Measurements from ENCODE around the gene EDNRA. TPM values are rescaled to one million over a fixed set of nuclear protein-coding genes. Genes with fewer than 3 reads are reported as not detected.

Gene EDNRA
- total RNA-seq, 1 experiment from 2014 or later, result 2.5 TPM

DNA sequence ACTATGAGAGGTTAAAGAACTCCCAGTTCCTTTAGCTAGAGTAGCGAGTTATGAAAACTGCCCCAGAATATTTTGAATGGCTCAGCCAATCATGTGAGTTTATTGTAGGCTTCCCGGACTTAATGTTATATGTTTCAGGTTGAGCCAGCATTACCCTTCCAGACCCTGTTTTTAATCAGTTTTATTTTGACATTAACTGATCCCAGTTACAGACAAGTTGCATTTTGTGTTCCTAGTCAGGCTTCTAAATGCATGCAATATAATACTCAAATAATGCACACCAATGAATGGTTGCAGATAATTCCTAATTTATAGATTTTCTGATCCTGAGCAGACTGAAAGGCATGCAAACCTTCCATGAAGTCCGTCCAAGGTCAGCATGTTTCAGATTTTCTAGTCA lies 57.8 kb downstream of the EDNRA start:
- Mint-ChIP-seq H3K27me3 (ENCODE audit: low read depth) (no peaks in the 10 kb centered on the region), H3K27ac (no peak overlapping the region), H3K4me1 (peaks cover 18% of the 10 kb centered on the region), H3K4me3 (no peak overlapping the region), H3K9me3 (no peaks in the 10 kb centered on the region), H3K36me3 (no peaks in the 10 kb centered on the region)
- POLR2A ChIA-PET, result no interaction called here
- no peak for TF ChIP-seq PRDM15 (CRISPR knock-in tag; IDR thresholded peaks at IDR 0.05)
- no peak for TF ChIP-seq ZBTB43 (CRISPR knock-in tag; IDR thresholded peaks at IDR 0.05)
- TF ChIP-seq, protein P1, sequence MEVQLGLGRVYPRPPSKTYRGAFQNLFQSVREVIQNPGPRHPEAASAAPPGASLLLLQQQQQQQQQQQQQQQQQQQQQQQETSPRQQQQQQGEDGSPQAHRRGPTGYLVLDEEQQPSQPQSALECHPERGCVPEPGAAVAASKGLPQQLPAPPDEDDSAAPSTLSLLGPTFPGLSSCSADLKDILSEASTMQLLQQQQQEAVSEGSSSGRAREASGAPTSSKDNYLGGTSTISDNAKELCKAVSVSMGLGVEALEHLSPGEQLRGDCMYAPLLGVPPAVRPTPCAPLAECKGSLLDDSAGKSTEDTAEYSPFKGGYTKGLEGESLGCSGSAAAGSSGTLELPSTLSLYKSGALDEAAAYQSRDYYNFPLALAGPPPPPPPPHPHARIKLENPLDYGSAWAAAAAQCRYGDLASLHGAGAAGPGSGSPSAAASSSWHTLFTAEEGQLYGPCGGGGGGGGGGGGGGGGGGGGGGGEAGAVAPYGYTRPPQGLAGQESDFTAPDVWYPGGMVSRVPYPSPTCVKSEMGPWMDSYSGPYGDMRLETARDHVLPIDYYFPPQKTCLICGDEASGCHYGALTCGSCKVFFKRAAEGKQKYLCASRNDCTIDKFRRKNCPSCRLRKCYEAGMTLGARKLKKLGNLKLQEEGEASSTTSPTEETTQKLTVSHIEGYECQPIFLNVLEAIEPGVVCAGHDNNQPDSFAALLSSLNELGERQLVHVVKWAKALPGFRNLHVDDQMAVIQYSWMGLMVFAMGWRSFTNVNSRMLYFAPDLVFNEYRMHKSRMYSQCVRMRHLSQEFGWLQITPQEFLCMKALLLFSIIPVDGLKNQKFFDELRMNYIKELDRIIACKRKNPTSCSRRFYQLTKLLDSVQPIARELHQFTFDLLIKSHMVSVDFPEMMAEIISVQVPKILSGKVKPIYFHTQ (CRISPR knock-in tag; IDR thresholded peaks at IDR 0.05), result no peak
- TF ChIP-seq, protein P2, sequence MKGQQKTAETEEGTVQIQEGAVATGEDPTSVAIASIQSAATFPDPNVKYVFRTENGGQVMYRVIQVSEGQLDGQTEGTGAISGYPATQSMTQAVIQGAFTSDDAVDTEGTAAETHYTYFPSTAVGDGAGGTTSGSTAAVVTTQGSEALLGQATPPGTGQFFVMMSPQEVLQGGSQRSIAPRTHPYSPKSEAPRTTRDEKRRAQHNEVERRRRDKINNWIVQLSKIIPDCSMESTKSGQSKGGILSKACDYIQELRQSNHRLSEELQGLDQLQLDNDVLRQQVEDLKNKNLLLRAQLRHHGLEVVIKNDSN (CRISPR knock-in tag; IDR thresholded peaks at IDR 0.05), result no peak
- TF ChIP-seq PRRX2 (CRISPR knock-in tag; IDR thresholded peaks at IDR 0.05), result no peak
- CTCF ChIA-PET, result interaction anchor here (0.9 to 1.0 kb wide), 2 partner anchors 20 to 329 kb away, joined by 3 to 4 read pairs; no protein-coding TSS in a partner anchor
- no peak for ATAC-seq
- DNase-seq (ENCODE audit: low spot score), result no peak

DNA sequence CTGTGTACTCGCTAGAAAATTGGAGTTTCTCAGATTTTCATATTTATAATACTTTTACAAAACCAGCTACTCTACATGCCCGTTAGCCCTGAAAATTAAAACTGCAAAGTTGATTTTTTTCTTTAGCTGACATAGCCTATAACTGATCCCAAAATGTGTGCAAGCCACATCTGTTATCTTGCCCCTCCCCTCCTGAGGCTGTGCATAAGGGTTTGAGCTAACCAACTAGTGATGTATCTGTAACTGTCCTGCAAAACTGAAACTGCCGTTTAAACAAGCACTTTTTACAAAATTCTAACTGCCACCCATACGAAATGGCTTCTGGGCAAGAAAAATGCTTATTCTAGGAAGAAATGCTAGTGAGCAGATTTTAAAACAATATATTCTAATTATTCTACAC lies 59.1 kb downstream of the EDNRA start:
- H3K27me3 Mint-ChIP-seq (ENCODE audit: low read depth), result no peaks in the 10 kb centered on the region
- no peak overlapping the region for H3K4me3 Mint-ChIP-seq
- CTCF ChIA-PET, result interaction anchor here (0.9 to 1.6 kb wide), 3 partner anchors 13 to 21 kb away, joined by 3 to 6 read pairs (median 6); no protein-coding TSS in a partner anchor
- POLR2A ChIA-PET, result no interaction called here
- no peak for DNase-seq (ENCODE audit: low spot score)
- no peak for ATAC-seq
- no peak overlapping the region for H3K27ac Mint-ChIP-seq
- no peaks in the 10 kb centered on the region for H3K36me3 Mint-ChIP-seq
- H3K9me3 Mint-ChIP-seq, result no peaks in the 10 kb centered on the region
- H3K4me1 Mint-ChIP-seq, result peaks cover 16% of the 10 kb centered on the region
- no peak for TF ChIP-seq ZBTB43 (CRISPR knock-in tag; IDR thresholded peaks at IDR 0.05)
- no peak for TF ChIP-seq ATF2 (CRISPR knock-in tag; IDR thresholded peaks at IDR 0.05; ENCODE audit: borderline replicate concordance, low read depth)
- no peak for TF ChIP-seq NR2C2 (CRISPR knock-in tag; IDR thresholded peaks at IDR 0.05)
- no peak for TF ChIP-seq HMGA2 (CRISPR knock-in tag; IDR thresholded peaks at IDR 0.05)
- TF ChIP-seq CREM (CRISPR knock-in tag; IDR thresholded peaks at IDR 0.05), result no peak
- TF ChIP-seq KAT7 (CRISPR knock-in tag; IDR thresholded peaks at IDR 0.05; ENCODE audit: borderline replicate concordance), result no peak
- no peak for TF ChIP-seq CBFB (CRISPR knock-in tag; IDR thresholded peaks at IDR 0.05; ENCODE audit: low read depth)
- no peak for TF ChIP-seq ZNF317 (CRISPR knock-in tag; IDR thresholded peaks at IDR 0.05; ENCODE audit: borderline replicate concordance, low read depth)
- no peak for TF ChIP-seq FOXK1 (CRISPR knock-in tag; IDR thresholded peaks at IDR 0.05)
- TF ChIP-seq STAT6 (CRISPR knock-in tag; conservative IDR thresholded peaks at IDR 0.05; ENCODE audit: low read depth), result no peak
- TF ChIP-seq TP53 (CRISPR knock-in tag; IDR thresholded peaks at IDR 0.05), result no peak
- TF ChIP-seq, protein P3, sequence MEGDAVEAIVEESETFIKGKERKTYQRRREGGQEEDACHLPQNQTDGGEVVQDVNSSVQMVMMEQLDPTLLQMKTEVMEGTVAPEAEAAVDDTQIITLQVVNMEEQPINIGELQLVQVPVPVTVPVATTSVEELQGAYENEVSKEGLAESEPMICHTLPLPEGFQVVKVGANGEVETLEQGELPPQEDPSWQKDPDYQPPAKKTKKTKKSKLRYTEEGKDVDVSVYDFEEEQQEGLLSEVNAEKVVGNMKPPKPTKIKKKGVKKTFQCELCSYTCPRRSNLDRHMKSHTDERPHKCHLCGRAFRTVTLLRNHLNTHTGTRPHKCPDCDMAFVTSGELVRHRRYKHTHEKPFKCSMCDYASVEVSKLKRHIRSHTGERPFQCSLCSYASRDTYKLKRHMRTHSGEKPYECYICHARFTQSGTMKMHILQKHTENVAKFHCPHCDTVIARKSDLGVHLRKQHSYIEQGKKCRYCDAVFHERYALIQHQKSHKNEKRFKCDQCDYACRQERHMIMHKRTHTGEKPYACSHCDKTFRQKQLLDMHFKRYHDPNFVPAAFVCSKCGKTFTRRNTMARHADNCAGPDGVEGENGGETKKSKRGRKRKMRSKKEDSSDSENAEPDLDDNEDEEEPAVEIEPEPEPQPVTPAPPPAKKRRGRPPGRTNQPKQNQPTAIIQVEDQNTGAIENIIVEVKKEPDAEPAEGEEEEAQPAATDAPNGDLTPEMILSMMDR (IDR thresholded peaks at IDR 0.05), result no peak
- no peak for TF ChIP-seq MLX (CRISPR knock-in tag; IDR thresholded peaks at IDR 0.05)

All from WTC11 (cell line).